ENCODE data around the gene TRAF1. TPM values are rescaled to one million over a fixed set of nuclear protein-coding genes. Genes with fewer than 3 reads are reported as not detected.
A peak's percentile ranks its signal among the peaks of the same experiment; 100 is the strongest.

TRAF1 gene
- total RNA-seq, 1 donor from 2014 or later, result 16.7 TPM

- TF ChIP-seq CTCF (IDR thresholded peaks at IDR 0.05), result no peak
- no peaks in the 10 kb centered on the region for H3K27me3 ChIP-seq
- no peaks in the 10 kb centered on the region for H3K9me3 ChIP-seq
- DNase-seq (ENCODE audit: low spot score in 2 of 2), result peak in 1 of 2 donors; percentile 77
- intact Hi-C loops (cut with DNase I), result no loop called here
- peaks cover 42 to 47% of the 10 kb centered on the region in 2 donors for H3K36me3 ChIP-seq
- no peak overlapping the region for H3K4me3 ChIP-seq
- H3K27ac ChIP-seq, result peak overlapping the region; percentile 66 to 68
- peaks cover 8 to 17% of the 10 kb centered on the region in 2 donors for H3K4me1 ChIP-seq
These were observed 16.7 kb downstream of the TRAF1 start for GRCh38 chr9:120909904-120910303.

DNA sequence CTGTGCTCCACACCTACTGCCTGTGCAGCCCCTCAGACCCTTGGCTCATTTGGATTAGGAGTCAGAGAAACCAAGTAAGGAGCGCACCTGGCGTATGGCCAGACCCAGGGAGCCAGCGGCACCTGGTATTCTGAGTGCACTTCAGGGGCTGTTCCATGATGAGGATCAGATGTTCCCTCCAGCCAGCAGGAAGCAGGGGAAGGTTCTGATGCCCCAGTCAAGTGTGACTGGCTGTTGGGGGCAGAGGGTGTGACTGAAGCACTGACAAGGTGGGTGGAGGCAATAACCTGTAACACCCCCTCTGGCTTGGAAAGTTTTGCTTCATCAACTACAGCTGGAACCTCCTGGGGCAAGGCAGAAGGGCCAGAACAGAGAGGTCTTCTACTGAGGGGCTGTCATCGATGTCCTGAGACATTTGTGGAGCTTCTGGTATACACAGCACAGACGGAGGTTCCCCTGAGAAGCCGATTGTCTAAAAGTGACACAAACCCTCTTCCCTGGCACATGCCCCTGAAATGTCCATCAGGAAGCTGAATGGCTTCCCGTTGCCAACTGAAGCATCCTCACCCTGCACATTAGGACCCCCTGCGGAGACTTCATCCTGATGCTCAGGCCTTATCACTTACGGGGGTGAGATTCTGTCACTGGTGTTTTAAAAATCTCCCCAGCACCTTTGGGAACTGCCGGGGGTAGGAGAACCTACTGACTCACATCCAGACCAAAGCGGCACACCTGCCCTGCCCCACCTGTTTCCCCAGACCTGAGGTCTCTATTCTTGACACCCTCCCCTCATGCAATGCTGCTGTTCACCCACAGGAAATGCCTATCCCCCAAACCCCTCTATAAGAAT, 21.1 kb downstream of the TRAF1 start:
- intact Hi-C loops (cut with DNase I), result no loop called here
- Histone ChIP-seq H3K27ac (no peak overlapping the region), H3K4me1 (peaks cover 3 to 8% of the 10 kb centered on the region in 2 donors), H3K9me3 (no peaks in the 10 kb centered on the region), H3K27me3 (no peaks in the 10 kb centered on the region), H3K4me3 (no peak overlapping the region), H3K36me3 (peaks cover 29 to 37% of the 10 kb centered on the region in 2 donors)
- DNase-seq (ENCODE audit: low spot score in 2 of 2), result no peak
- no peak for TF ChIP-seq CTCF (IDR thresholded peaks at IDR 0.05)

DNA sequence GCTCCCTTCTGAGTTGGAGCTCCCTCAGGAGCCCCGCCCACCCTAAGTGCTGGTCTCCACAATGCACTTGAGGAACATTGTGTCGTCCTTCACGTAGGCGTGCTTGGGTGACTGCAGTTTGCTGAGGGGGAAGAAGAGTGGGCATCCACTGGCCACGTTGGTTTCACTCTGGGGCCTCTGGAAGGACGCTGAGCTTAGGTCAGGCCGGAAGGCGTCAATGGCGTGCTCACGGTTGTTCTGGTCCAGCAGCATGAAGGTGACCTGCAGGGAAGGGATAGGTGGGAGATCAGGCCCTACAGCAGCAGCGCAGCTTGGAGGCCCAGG, 21.7 kb downstream of the TRAF1 start:
- Histone ChIP-seq H3K4me1 (peaks cover 3% of the 10 kb centered on the region in 2 donors), H3K27me3 (no peaks in the 10 kb centered on the region), H3K36me3 (peaks cover 26 to 34% of the 10 kb centered on the region in 2 donors), H3K9me3 (no peaks in the 10 kb centered on the region), H3K27ac (no peak overlapping the region), H3K4me3 (no peak overlapping the region)
- no peak for DNase-seq (ENCODE audit: low spot score in 2 of 2)
- intact Hi-C loops (cut with DNase I), result no loop called here
- no peak for TF ChIP-seq CTCF (IDR thresholded peaks at IDR 0.05)

GRCh38 chr9:120904061-120904977, 22.3 kb downstream of the TRAF1 start:
- DNase-seq (ENCODE audit: low spot score in 2 of 2), result no peak
- Histone ChIP-seq H3K27ac (peak overlapping the region in 1 of 2 donors; percentile 5), H3K4me3 (no peak overlapping the region), H3K27me3 (no peaks in the 10 kb centered on the region), H3K4me1 (no peaks in the 10 kb centered on the region), H3K36me3 (peaks cover 25 to 31% of the 10 kb centered on the region in 2 donors), H3K9me3 (no peaks in the 10 kb centered on the region)
- no peak for TF ChIP-seq CTCF (IDR thresholded peaks at IDR 0.05)
- intact Hi-C loops (cut with DNase I), result no loop called here

GRCh38 chr9:120902569-120903535, 23.7 kb downstream of the TRAF1 start:
- Histone ChIP-seq H3K4me1 (peaks cover 0 to 2% of the 10 kb centered on the region in 2 donors), H3K4me3 (no peak overlapping the region), H3K27ac (no peak overlapping the region), H3K27me3 (no peaks in the 10 kb centered on the region), H3K36me3 (peaks cover 16 to 22% of the 10 kb centered on the region in 2 donors), H3K9me3 (no peaks in the 10 kb centered on the region)
- intact Hi-C loops (cut with DNase I), result no loop called here
- no peak for TF ChIP-seq CTCF (IDR thresholded peaks at IDR 0.05)
- no peak for DNase-seq (ENCODE audit: low spot score in 2 of 2)

Data from ascending aorta (tissue), 2 donors.